Amniotic epithelial cell (primary cell): ENCODE results near the gene RASA1.

Experiments used
- DNase-seq: peaks from one replicate; pipeline ENCODE4 v3.0.0-alpha.2; 2010; ENCODE audit warnings: low read depth

The RASA1 gene

GRCh38 chr5:87403899-87404298 is 136.2 kb downstream of the RASA1 start:
- DNase-seq, result no peak

GRCh38 chr5:87404359-87404758 is 136.7 kb downstream of the RASA1 start:
- DNase-seq, result no peak

GRCh38 chr5:87405472-87406155 is 137.9 kb downstream of the RASA1 start:
- no peak for DNase-seq

- DNase-seq, result no peak
These were observed 140.5 kb downstream of the RASA1 start for GRCh38 chr5:87408204-87408603.

GRCh38 chr5:87410931-87411330 is 143.2 kb downstream of the RASA1 start:
- peak; percentile 85 for DNase-seq

- no peak for DNase-seq
These were observed 143.9 kb downstream of the RASA1 start for GRCh38 chr5:87411586-87411972.

- DNase-seq, result peak; percentile 47
These were observed 144.4 kb downstream of the RASA1 start for GRCh38 chr5:87411973-87412629.

GRCh38 chr5:87412630-87413342 is 145.1 kb downstream of the RASA1 start, which contains the start of gene CCNH:
Gene CCNH, minus strand, starts transcription at chr5:87412930. Its CDS starts 136 bp downstream, at chr5:87412794.
- DNase-seq, result peak; percentile 96

- no peak for DNase-seq
These were observed 145.6 kb downstream of the RASA1 start for GRCh38 chr5:87413343-87413645.

GRCh38 chr5:87418506-87418905 is 150.8 kb downstream of the RASA1 start:
- DNase-seq, result no peak

GRCh38 chr5:87421307-87421706 is 153.6 kb downstream of the RASA1 start:
- DNase-seq, result no peak

- no peak for DNase-seq
These were observed 156.1 kb downstream of the RASA1 start for GRCh38 chr5:87423755-87424154.

GRCh38 chr5:87430863-87431457 is 163.3 kb downstream of the RASA1 start:
- no peak for DNase-seq

GRCh38 chr5:87432460-87432859 is 164.8 kb downstream of the RASA1 start:
- no peak for DNase-seq

GRCh38 chr5:87433945-87434344 is 166.3 kb downstream of the RASA1 start:
- DNase-seq, result no peak

- DNase-seq, result no peak
These were observed 166.8 kb downstream of the RASA1 start for GRCh38 chr5:87434461-87434860.

- no peak for DNase-seq
These were observed 167.5 kb downstream of the RASA1 start for GRCh38 chr5:87435144-87435694.

- DNase-seq, result no peak
These were observed 170.0 kb downstream of the RASA1 start for GRCh38 chr5:87437724-87438123.

GRCh38 chr5:87438231-87438630 is 170.5 kb downstream of the RASA1 start:
- DNase-seq, result no peak
